Body of pancreas (tissue), 4 donors: ENCODE results near the gene PGK1.

Source experiments
- CTCF ChIP-seq, 7 experiments: fragments of 450-650 bp in 4 of 7; fragments of 200-600 bp in 3 of 7; sonication (generic) in 3 of 7; IDR thresholded peaks; one replicate each; pipeline ENCODE4 v1.5.1; 2016 to 2019; ENCODE audit warnings: antibody characterized with exemption in 7 of 7
- POLR2A ChIP-seq, 3 donors: fragments of 450-650 bp; IDR thresholded peaks; one replicate each; pipeline ENCODE4 v1.6.1; 2016; ENCODE audit warnings: antibody characterized with exemption in 3 of 3, mild to moderate bottlenecking in 2 of 3

GRCh38 chrX:78133238-78133960 lies 29.4 kb downstream of the PGK1 start:
- TF ChIP-seq CTCF (IDR thresholded peaks at IDR 0.05), result no peak
- TF ChIP-seq POLR2A (IDR thresholded peaks at IDR 0.05), result no peak
